Panc1 (cell line): ENCODE measurements around the gene PRRT1B.

Experiments used
- CTCF ChIP-seq: fragments of 450-650 bp; IDR thresholded peaks from 2 replicates; pipeline ENCODE4 v1.5.1; 2017; ENCODE audit warnings: mild to moderate bottlenecking
- POLR2AphosphoS5 ChIP-seq: IDR thresholded peaks from 2 replicates; pipeline ENCODE4 v1.6.1; 2012; ENCODE audit warnings: mild to moderate bottlenecking, low read depth, low read length, moderate library complexity

DNA sequence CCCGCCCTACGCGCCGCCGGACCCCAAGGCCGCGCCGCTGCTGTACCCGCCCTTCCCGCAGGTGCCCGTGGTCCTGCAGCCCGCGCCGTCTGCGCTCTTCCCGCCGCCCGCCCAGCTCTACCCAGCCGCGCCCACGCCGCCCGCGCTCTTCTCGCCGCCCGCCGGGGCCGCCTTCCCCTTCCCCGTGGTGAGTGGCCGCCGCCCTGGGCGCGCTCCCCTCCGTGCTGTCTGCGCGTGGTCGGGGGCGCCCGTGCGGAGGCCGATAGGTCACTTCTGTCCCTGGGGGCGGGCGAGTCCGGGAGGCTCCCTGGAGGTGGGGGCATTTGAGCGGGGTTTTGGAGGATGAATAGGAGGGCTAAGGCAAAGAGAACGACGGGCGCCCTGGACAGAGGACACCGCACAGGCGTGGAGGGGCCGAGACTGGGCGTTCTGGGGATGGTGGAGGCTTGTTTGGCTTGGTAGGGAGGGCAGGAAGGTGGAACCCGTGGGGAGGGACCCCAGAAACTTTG is 9.6 kb downstream of the PRRT1B start:
- TF ChIP-seq CTCF (no peak), POLR2AphosphoS5 (no peak)
